ENCODE data around the gene TRAF2. TPM values are rescaled to one million over a fixed set of nuclear protein-coding genes. Genes with fewer than 3 reads are reported as not detected.
"Not testable (repeated sequence)": the region's sequence is repeated elsewhere in the genome, so short reads cannot be mapped to it uniquely, and the experiment has no call there.

The TRAF2 gene
- total and polyA plus RNA-seq, 9 of the 15 experiments (the other 6 are each of a cell fraction or from before 2014, with no cell fraction given), result 0.24 to 45.2 (median 18.0) TPM

DNA sequence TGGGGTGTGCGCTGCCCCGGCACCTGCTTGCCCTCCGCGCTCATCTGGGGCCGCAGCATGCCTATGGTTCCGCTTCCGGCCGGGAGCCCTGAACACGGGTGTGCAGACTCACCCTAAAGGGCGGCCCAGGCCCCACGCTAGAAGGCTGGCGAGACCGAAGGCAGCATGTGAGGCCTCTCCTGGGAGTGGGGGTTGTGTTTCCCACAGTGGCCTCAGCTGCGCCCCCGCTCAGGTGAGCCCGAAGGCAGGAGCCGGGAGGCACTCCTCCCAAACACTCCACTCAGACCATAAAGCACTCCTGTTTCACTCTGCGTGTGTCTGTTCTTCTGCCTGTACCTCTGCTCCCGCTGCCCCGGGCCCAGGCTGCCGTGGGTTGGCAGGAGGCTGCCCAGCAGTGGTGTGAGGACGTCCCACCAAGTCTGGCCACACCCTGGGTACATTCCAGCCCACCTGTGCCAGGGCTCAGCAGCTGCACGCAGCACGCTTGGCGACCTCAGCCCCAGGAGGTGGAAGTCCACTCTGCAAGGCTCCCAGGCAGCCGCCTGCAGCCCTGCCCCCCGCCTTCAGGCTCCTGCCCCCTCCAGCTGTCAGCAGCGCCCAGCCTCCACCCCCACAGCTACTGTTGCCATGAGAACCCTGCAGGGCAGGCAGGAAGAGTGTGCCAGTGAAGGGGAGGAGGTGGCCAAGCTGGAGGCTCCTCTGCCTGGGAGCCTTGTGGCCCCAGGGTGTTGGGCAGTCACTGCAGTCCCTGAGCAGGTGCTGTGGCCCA lies 45.3 kb upstream of the TRAF2 start (continued):
- TF ChIP-seq, protein P1, sequence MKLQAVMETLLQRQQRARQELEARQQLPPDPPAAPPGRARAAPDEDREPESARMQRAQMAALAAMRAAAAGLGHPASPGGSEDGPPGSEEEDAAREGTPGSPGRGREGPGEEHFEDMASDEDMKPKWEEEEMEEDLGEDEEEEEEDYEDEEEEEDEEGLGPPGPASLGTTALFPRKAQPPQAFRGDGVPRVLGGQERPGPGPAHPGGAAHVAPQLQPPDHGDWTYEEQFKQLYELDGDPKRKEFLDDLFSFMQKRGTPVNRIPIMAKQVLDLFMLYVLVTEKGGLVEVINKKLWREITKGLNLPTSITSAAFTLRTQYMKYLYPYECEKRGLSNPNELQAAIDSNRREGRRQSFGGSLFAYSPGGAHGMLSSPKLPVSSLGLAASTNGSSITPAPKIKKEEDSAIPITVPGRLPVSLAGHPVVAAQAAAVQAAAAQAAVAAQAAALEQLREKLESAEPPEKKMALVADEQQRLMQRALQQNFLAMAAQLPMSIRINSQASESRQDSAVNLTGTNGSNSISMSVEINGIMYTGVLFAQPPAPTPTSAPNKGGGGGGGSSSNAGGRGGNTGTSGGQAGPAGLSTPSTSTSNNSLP (IDR thresholded peaks at IDR 0.05; ENCODE audit: borderline replicate concordance, low read depth, low read length), result no peak
- TF ChIP-seq PTBP1 (IDR thresholded peaks at IDR 0.05; ENCODE audit: low read depth, low read length) (0 out of 2 replicates have a peak, but pooled peaks have one; percentile 70), MTA1 (IDR thresholded peaks at IDR 0.05; ENCODE audit: borderline replicate concordance) (no peak)

DNA sequence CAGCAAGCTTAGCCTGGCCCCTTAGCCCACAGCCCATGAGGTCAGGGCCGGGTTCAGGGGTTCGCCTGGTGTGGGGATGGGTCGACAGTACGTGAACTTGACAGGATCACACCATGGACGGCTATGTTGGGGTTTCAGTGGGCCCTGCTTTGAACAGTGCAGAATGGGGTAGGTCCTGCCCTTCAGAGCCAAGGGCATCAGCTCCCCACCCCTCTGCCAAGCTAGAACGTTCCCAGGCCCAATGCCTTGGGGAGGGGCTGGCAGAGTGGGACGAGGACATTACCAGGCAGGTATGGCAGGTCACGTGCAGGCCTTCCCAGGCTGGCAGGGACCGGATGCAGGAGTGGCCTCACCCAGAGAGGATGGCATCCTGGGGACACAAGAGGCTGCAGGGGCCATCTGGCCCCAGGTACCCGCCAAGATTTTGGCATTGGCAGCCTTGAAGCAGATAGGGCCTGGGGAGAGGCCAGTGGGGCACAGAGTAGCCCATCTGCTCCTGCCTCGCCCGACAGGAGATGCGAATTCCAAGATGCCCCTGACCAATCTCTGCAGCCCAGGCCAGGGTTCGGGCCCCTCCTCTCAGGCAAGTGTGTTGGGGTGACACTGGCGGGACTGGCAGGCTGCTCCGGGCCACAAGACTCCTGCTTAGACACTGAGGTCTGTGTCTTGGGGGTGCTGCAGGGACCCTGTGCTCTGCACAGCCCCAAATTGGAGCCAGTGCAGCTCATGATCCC lies 44.5 kb upstream of the TRAF2 start:
- ChIA-PET POLR2A (interaction anchor here (0.6 to 2.6 kb wide), 9 partner anchors 10 to 358 kb away, joined by 3 to 10 read pairs (median 3); no protein-coding TSS in a partner anchor), CTCF (ENCODE audit: low intra/inter-chr PET ratio) (interaction anchor here (0.7 to 1.1 kb wide), 3 partner anchors 50 to 614 kb away, joined by 3 read pairs; no protein-coding TSS in a partner anchor)
- DNase-seq (ENCODE audit: extremely low read depth in 1 of 4, low spot score in 3 of 4); H3K9me3 ChIP-seq (replicated peaks; ENCODE audit: control insufficient read depth, insufficient read depth, low read depth, low read length); H3K79me2 ChIP-seq (ENCODE audit: control insufficient read depth, insufficient read depth, low read length); FAIRE-seq; H3K4me2 ChIP-seq (ENCODE audit: insufficient read depth, low read length); H3K27me3 ChIP-seq (ENCODE audit: control insufficient read depth in 2 of 2, insufficient read depth in 2 of 2, low read length in 2 of 2); BruUV-seq (replicated peaks); H3K9me1 ChIP-seq (ENCODE audit: control insufficient read depth, insufficient read depth, low read length); H2AFZ ChIP-seq (ENCODE audit: low read depth, low read length); in situ Hi-C loops (cut with MboI); H3K4me3 ChIP-seq; H3K27ac ChIP-seq (ENCODE audit: extremely low read depth, low read depth, low read length): not testable (repeated sequence)
- peak; percentile 2; the same call in 1 of the 2 replicates for TF ChIP-seq RBFOX2 (IDR thresholded peaks at IDR 0.05; ENCODE audit: low read depth, low read length)
- TF ChIP-seq, protein P2, sequence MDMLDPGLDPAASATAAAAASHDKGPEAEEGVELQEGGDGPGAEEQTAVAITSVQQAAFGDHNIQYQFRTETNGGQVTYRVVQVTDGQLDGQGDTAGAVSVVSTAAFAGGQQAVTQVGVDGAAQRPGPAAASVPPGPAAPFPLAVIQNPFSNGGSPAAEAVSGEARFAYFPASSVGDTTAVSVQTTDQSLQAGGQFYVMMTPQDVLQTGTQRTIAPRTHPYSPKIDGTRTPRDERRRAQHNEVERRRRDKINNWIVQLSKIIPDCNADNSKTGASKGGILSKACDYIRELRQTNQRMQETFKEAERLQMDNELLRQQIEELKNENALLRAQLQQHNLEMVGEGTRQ (CRISPR knock-in tag; IDR thresholded peaks at IDR 0.05), result peak; percentile 8; the same call in 1 of the 2 replicates
- TF ChIP-seq, protein P3, sequence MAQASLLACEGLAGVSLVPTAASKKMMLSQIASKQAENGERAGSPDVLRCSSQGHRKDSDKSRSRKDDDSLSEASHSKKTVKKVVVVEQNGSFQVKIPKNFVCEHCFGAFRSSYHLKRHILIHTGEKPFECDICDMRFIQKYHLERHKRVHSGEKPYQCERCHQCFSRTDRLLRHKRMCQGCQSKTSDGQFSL (CRISPR knock-in tag; IDR thresholded peaks at IDR 0.05), result peak; percentile 63
- TF ChIP-seq, protein P3 (tag; IDR thresholded peaks at IDR 0.05), result not testable (repeated sequence)
- TF ChIP-seq PTBP1 (IDR thresholded peaks at IDR 0.05; ENCODE audit: low read depth, low read length), result peak; percentile 0; the same call in 1 of the 2 replicates
- TF ChIP-seq POLR2G (IDR thresholded peaks at IDR 0.05; ENCODE audit: low read depth, low read length), result peak; percentile 61
- 0 out of 2 replicates have a peak, but pooled peaks have one; percentile 6 for TF ChIP-seq ZC3H4 (CRISPR knock-in tag; IDR thresholded peaks at IDR 0.05; ENCODE audit: borderline replicate concordance)
- peak; percentile 13 for TF ChIP-seq FIP1L1 (IDR thresholded peaks at IDR 0.05; ENCODE audit: low read depth, low read length, poor library complexity, severe bottlenecking)
- peak; percentile 14; the same call in 1 of the 2 replicates for TF ChIP-seq BHLHE40 (IDR thresholded peaks at IDR 0.05; ENCODE audit: low read length)
- peak; percentile 30; the same call in 1 of the 2 replicates for TF ChIP-seq TAF15 (IDR thresholded peaks at IDR 0.05; ENCODE audit: low read depth, low read length)
- peak; percentile 2 for ATAC-seq
- Histone ChIP-seq H3K9ac (ENCODE audit: insufficient read depth in 1 of 2, low read depth in 2 of 2, low read length in 2 of 2) (peak overlapping the region in 1 of 2 experiments; percentile 79; a peak in 2 of 4 replicates), H3K4me1 (replicated peaks in 1 of 2; ENCODE audit: control insufficient read depth in 2 of 2, insufficient read depth in 2 of 2, low read length in 2 of 2) (peaks cover 12 to 92% of the 10 kb centered on the region in 2 experiments), H3K36me3 (ENCODE audit: control insufficient read depth, insufficient read depth, low read length) (peaks cover 39% of the 10 kb centered on the region; the same call in 2 of the 3 replicates), H4K20me1 (replicated peaks; ENCODE audit: control insufficient read depth, insufficient read depth, low read length) (peaks cover 17% of the 10 kb centered on the region)
- WGBS (ENCODE audit: insufficient coverage, low coverage, missing lambda C conversion rate), result 31% methylated on average over 12 of the region's 16 CpGs
- intact Hi-C loops (cut with micrococcal nuclease), result loop anchor here (2.0 kb wide), 2 partner anchors 55 to 193 kb away; no protein-coding TSS in a partner anchor
